Measurements from ENCODE around the gene CIROP. TPM values are rescaled to one million over a fixed set of nuclear protein-coding genes. Genes with fewer than 3 reads are reported as not detected.

CIROP gene
- total and polyA plus RNA-seq, 9 of the 15 experiments (the other 6 are each of a cell fraction or from before 2014, with no cell fraction given) = not detected

- TF ChIP-seq ETS1 (conservative IDR thresholded peaks at IDR 0.05; ENCODE audit: control insufficient read depth, low read depth, low read length) (no peak), ZNF444 (CRISPR knock-in tag; IDR thresholded peaks at IDR 0.05) (no peak), SPI1 (IDR thresholded peaks at IDR 0.05; ENCODE audit: borderline replicate concordance, low read depth, low read length) (no peak), ZBTB40 (IDR thresholded peaks at IDR 0.05) (peak; percentile 11; the same call in 1 of the 2 replicates), ZBTB40 (CRISPR knock-in tag; IDR thresholded peaks at IDR 0.05) (no peak), MLLT1 (IDR thresholded peaks at IDR 0.05) (peak in 1 of 2 experiments; percentile 32; a peak in 1 of 4 replicates), L3MBTL2 (IDR thresholded peaks at IDR 0.05) (peak; percentile 80), KDM1A (IDR thresholded peaks at IDR 0.05) (0 out of 4 replicates have a peak, but pooled peaks of 1 of the 2 experiments have one; percentile 33), HLTF (IDR thresholded peaks at IDR 0.05) (peak; percentile 53; the same call in 1 of the 2 replicates), CTCF (IDR thresholded peaks at IDR 0.05 in 2 of 3, conservative IDR thresholded peaks at IDR 0.05 in 1 of 3; ENCODE audit: insufficient read depth in 2 of 3, low read depth in 1 of 3, low read length in 3 of 3) (peak; percentile 83 to 90 (median 87)), RAD21 (CRISPR knock-in tag; conservative IDR thresholded peaks at IDR 0.05 in 1 of 2, IDR thresholded peaks at IDR 0.05 in 1 of 2) (peak; percentile 50 to 72), TBL1XR1 (IDR thresholded peaks at IDR 0.05; ENCODE audit: low read length in 2 of 2) (peak in 1 of 2 experiments; percentile 42; a peak in 1 of 4 replicates), ZNF764 (CRISPR knock-in tag; IDR thresholded peaks at IDR 0.05; ENCODE audit: low read depth) (no peak)
Observed at GRCh38 chr14:23056145-23056955, 48.4 kb downstream of the CIROP start (continued).

Data from K562 (cell line).